Measurements from ENCODE around the gene RASGRF1. TPM values are rescaled to one million over a fixed set of nuclear protein-coding genes. Genes with fewer than 3 reads are reported as not detected.

RASGRF1 gene
- total RNA-seq, 4 donors from 2014 or later = 0.10 TPM; not detected in 3

GRCh38 chr15:79105141-79105540 is 14.6 kb upstream of the RASGRF1 start:
- no peak for TF ChIP-seq POLR2A (IDR thresholded peaks at IDR 0.05)
- TF ChIP-seq CTCF (IDR thresholded peaks at IDR 0.05) = no peak
- intact Hi-C loops (cut with DNase I; ENCODE audit: low total_unique reads) = no loop called here
- no peak overlapping the region for H3K4me3 ChIP-seq (ENCODE audit: low read depth, poor library complexity, severe bottlenecking)
- 89 to 93% methylated on average over 4 of the region's 4 CpGs for WGBS, 2 donors
- peak in 1 of 2 donors; percentile 68 for DNase-seq (ENCODE audit: low spot score in 2 of 2)

- no peak for TF ChIP-seq CTCF (IDR thresholded peaks at IDR 0.05)
- TF ChIP-seq POLR2A (IDR thresholded peaks at IDR 0.05) = no peak
- intact Hi-C loops (cut with DNase I; ENCODE audit: low total_unique reads) = no loop called here
- no peak overlapping the region for H3K4me3 ChIP-seq (ENCODE audit: low read depth, poor library complexity, severe bottlenecking)
- WGBS, 2 donors = 68 to 89% methylated on average over 6 of the region's 6 CpGs
- DNase-seq (ENCODE audit: low spot score in 2 of 2) = peak in 1 of 2 donors; percentile 54
These were observed 12.0 kb upstream of the RASGRF1 start for GRCh38 chr15:79102595-79102994.

- WGBS, 2 donors = 58 to 70% methylated on average over 12 of the region's 12 CpGs
- intact Hi-C loops (cut with DNase I; ENCODE audit: low total_unique reads) = no loop called here
- no peak for TF ChIP-seq POLR2A (IDR thresholded peaks at IDR 0.05)
- no peak for TF ChIP-seq CTCF (IDR thresholded peaks at IDR 0.05)
- DNase-seq (ENCODE audit: low spot score in 2 of 2) = peak in 1 of 2 donors; percentile 12
- H3K4me3 ChIP-seq (ENCODE audit: low read depth, poor library complexity, severe bottlenecking) = no peak overlapping the region
These were observed 11.4 kb upstream of the RASGRF1 start for GRCh38 chr15:79101866-79102581.

GRCh38 chr15:79099692-79100091 is 9.1 kb upstream of the RASGRF1 start:
- WGBS, 2 donors = 71 to 72% methylated on average over 4 of the region's 4 CpGs
- DNase-seq (ENCODE audit: low spot score in 2 of 2) = peak in 1 of 2 donors; percentile 54
- intact Hi-C loops (cut with DNase I; ENCODE audit: low total_unique reads) = no loop called here
- no peak overlapping the region for H3K4me3 ChIP-seq (ENCODE audit: low read depth, poor library complexity, severe bottlenecking)
- TF ChIP-seq POLR2A (IDR thresholded peaks at IDR 0.05) (no peak), CTCF (IDR thresholded peaks at IDR 0.05) (no peak)

- peak in 1 of 2 donors; percentile 70 for DNase-seq (ENCODE audit: low spot score in 2 of 2)
- H3K4me3 ChIP-seq (ENCODE audit: low read depth, poor library complexity, severe bottlenecking) = no peak overlapping the region
- 16 to 19% methylated on average over 6 of the region's 6 CpGs for whole genome bisulfite sequencing, 2 donors
- intact Hi-C loops (cut with DNase I; ENCODE audit: low total_unique reads) = no loop called here
- TF ChIP-seq CTCF (IDR thresholded peaks at IDR 0.05) = no peak
- no peak for TF ChIP-seq POLR2A (IDR thresholded peaks at IDR 0.05)
These were observed 4.0 kb upstream of the RASGRF1 start for GRCh38 chr15:79094611-79095021.
